ENCODE measurements around the gene GALR1. TPM values are rescaled to one million over a fixed set of nuclear protein-coding genes. Genes with fewer than 3 reads are reported as not detected.

Gene GALR1
- total RNA-seq, 1 experiment from 2014 or later = not detected

- Histone ChIP-seq H3K79me2 (ENCODE audit: insufficient read depth, low read length) (no peaks in the 10 kb centered on the region), H3K4me2 (ENCODE audit: low read length) (no peak overlapping the region), H3K9me3 (ENCODE audit: control insufficient read depth in 1 of 2, insufficient read depth in 1 of 2, low read depth in 1 of 2, low read length in 2 of 2) (no peaks in the 10 kb centered on the region), H3K9me2 (ENCODE audit: insufficient read depth) (no peaks in the 10 kb centered on the region; the same call in 1 of the 2 replicates), H2AFZ (ENCODE audit: low read depth, low read length, poor library complexity, severe bottlenecking) (no peak overlapping the region), H4K20me1 (ENCODE audit: insufficient read depth) (no peaks in the 10 kb centered on the region), H3K27me3 (ENCODE audit: insufficient read depth, low read length) (0 out of 2 replicates have a peak, but pooled peaks cover 9% of the 10 kb centered on the region), H3K27ac (ENCODE audit: low read depth, low read length) (no peak overlapping the region), H3K36me3 (ENCODE audit: control insufficient read depth in 1 of 2, insufficient read depth in 2 of 2, low read length in 2 of 2) (no peaks in the 10 kb centered on the region), H3K4me1 (ENCODE audit: control insufficient read depth in 1 of 2, insufficient read depth in 2 of 2, low read length in 2 of 2) (no peaks in the 10 kb centered on the region), H3K9ac (ENCODE audit: low read length) (no peak overlapping the region), H3K4me3 (replicated peaks in 1 of 2; ENCODE audit: low read depth in 1 of 2, low read length in 2 of 2) (no peak overlapping the region)
- POLR2A ChIA-PET = no interaction called here
- DNase-seq (ENCODE audit: low read depth, low spot score) = no peak
- RAD21 ChIA-PET (ENCODE audit: low non-redundant PET in 1 of 2, low total read pairs in 2 of 2, uncharacterized antibody in 2 of 2, unreplicated experiment in 2 of 2) = no interaction called here
- CTCF ChIA-PET = no interaction called here
- TF ChIP-seq EGR1 (IDR thresholded peaks at IDR 0.05; ENCODE audit: low read depth) (no peak), SIN3A (IDR thresholded peaks at IDR 0.05; ENCODE audit: low read depth) (no peak), SRF (IDR thresholded peaks at IDR 0.05; ENCODE audit: low read depth) (no peak), CBX3 (IDR thresholded peaks at IDR 0.05; ENCODE audit: low read depth) (no peak), POLR2AphosphoS5 (IDR thresholded peaks at IDR 0.05; ENCODE audit: low read depth, low read length) (no peak), EZH2 (IDR thresholded peaks at IDR 0.05) (no peak), CTCF (IDR thresholded peaks at IDR 0.05 in 2 of 3, conservative IDR thresholded peaks at IDR 0.05 in 1 of 3; ENCODE audit: borderline replicate concordance in 1 of 3, insufficient read depth in 1 of 3, low read depth in 2 of 3, low read length in 2 of 3) (no peak), TCF7L2 (IDR thresholded peaks at IDR 0.05; ENCODE audit: borderline replicate concordance, extremely low read depth, insufficient read depth, insufficient read length) (no peak), REST (IDR thresholded peaks at IDR 0.05; ENCODE audit: low read depth) (no peak), YY1 (IDR thresholded peaks at IDR 0.05; ENCODE audit: extremely low read depth, insufficient replicate concordance, low read depth, low read length) (no peak), FOSL1 (IDR thresholded peaks at IDR 0.05; ENCODE audit: low read depth) (no peak), CEBPB (IDR thresholded peaks at IDR 0.05; ENCODE audit: low read depth) (no peak), JUND (IDR thresholded peaks at IDR 0.05) (no peak), SP1 (IDR thresholded peaks at IDR 0.05; ENCODE audit: low read depth) (no peak), ZFX (IDR thresholded peaks at IDR 0.05) (no peak), POLR2A (IDR thresholded peaks at IDR 0.05; ENCODE audit: borderline replicate concordance, extremely low read depth, insufficient read depth, insufficient read length) (no peak), ATF3 (IDR thresholded peaks at IDR 0.05) (no peak), MAX (IDR thresholded peaks at IDR 0.05) (no peak)
- intact Hi-C loops (cut with micrococcal nuclease) = no loop called here
- no peak for ATAC-seq
- BruUV-seq (replicated peaks) = no TSS peak
Measured at GRCh38 chr18:77268456-77268855, 18.8 kb downstream of the GALR1 start.
